ENCODE data around the gene SLC28A1.

The SLC28A1 gene

GRCh38 chr15:84973492-84974460, 89.3 kb downstream of the SLC28A1 start:
- H3K4me2 ChIP-seq (ENCODE audit: insufficient read depth, low read length) = no peak overlapping the region
- H3K4me3 ChIP-seq (ENCODE audit: low read depth in 1 of 2, low read length in 2 of 2) = no peak overlapping the region
- H3K36me3 ChIP-seq (ENCODE audit: insufficient read depth, low read length) = no peaks in the 10 kb centered on the region
- H3K27me3 ChIP-seq (ENCODE audit: insufficient read depth, low read length, poor library complexity) = no peaks in the 10 kb centered on the region
- H3K9ac ChIP-seq (ENCODE audit: low read depth, low read length) = no peak overlapping the region
- H3K9me3 ChIP-seq (ENCODE audit: insufficient read depth, low read length, severe bottlenecking) = no peaks in the 10 kb centered on the region
- H2AFZ ChIP-seq (ENCODE audit: low read depth, low read length) = no peak overlapping the region
- no peaks in the 10 kb centered on the region for H4K20me1 ChIP-seq (ENCODE audit: insufficient read depth, low read length)
- no peaks in the 10 kb centered on the region for H3K79me2 ChIP-seq (ENCODE audit: insufficient read depth, low read length)
- no peak for DNase-seq
- no peak overlapping the region for H3K27ac ChIP-seq (ENCODE audit: low read length)
- ATAC-seq (ENCODE audit: insufficient read depth, low read depth) = no peak
- TF ChIP-seq CTCF (IDR thresholded peaks at IDR 0.05; ENCODE audit: borderline replicate concordance, extremely low read depth, low read length, poor library complexity, severe bottlenecking) (no peak), EZH2 (IDR thresholded peaks at IDR 0.05; ENCODE audit: borderline replicate concordance, low read depth, low read length, severe bottlenecking) (no peak)
- no peaks in the 10 kb centered on the region for H3K4me1 ChIP-seq (ENCODE audit: insufficient read depth, low read length)

GRCh38 chr15:84975871-84976351, 91.4 kb downstream of the SLC28A1 start:
- no peak overlapping the region for H3K9ac ChIP-seq (ENCODE audit: low read depth, low read length)
- no peaks in the 10 kb centered on the region for H3K79me2 ChIP-seq (ENCODE audit: insufficient read depth, low read length)
- no peak overlapping the region for H3K27ac ChIP-seq (ENCODE audit: low read length)
- H3K27me3 ChIP-seq (ENCODE audit: insufficient read depth, low read length, poor library complexity) = no peaks in the 10 kb centered on the region
- peaks cover 13% of the 10 kb centered on the region for H3K4me1 ChIP-seq (ENCODE audit: insufficient read depth, low read length)
- TF ChIP-seq CTCF (IDR thresholded peaks at IDR 0.05; ENCODE audit: borderline replicate concordance, extremely low read depth, low read length, poor library complexity, severe bottlenecking) (no peak), EZH2 (IDR thresholded peaks at IDR 0.05; ENCODE audit: borderline replicate concordance, low read depth, low read length, severe bottlenecking) (no peak)
- DNase-seq = no peak
- no peaks in the 10 kb centered on the region for H3K36me3 ChIP-seq (ENCODE audit: insufficient read depth, low read length)
- H2AFZ ChIP-seq (ENCODE audit: low read depth, low read length) = no peak overlapping the region
- ATAC-seq (ENCODE audit: insufficient read depth, low read depth) = no peak
- no peaks in the 10 kb centered on the region for H4K20me1 ChIP-seq (ENCODE audit: insufficient read depth, low read length)
- no peak overlapping the region for H3K4me3 ChIP-seq (ENCODE audit: low read depth in 1 of 2, low read length in 2 of 2)
- no peak overlapping the region for H3K4me2 ChIP-seq (ENCODE audit: insufficient read depth, low read length)
- H3K9me3 ChIP-seq (ENCODE audit: insufficient read depth, low read length, severe bottlenecking) = no peaks in the 10 kb centered on the region

GRCh38 chr15:84976746-84977345, 92.4 kb downstream of the SLC28A1 start:
- Histone ChIP-seq H3K4me1 (ENCODE audit: insufficient read depth, low read length) (peaks cover 17% of the 10 kb centered on the region), H3K27ac (ENCODE audit: low read length) (no peak overlapping the region), H3K27me3 (ENCODE audit: insufficient read depth, low read length, poor library complexity) (no peaks in the 10 kb centered on the region), H3K4me2 (ENCODE audit: insufficient read depth, low read length) (no peak overlapping the region), H3K4me3 (ENCODE audit: low read depth in 1 of 2, low read length in 2 of 2) (no peak overlapping the region), H3K9ac (ENCODE audit: low read depth, low read length) (no peak overlapping the region), H3K79me2 (ENCODE audit: insufficient read depth, low read length) (no peaks in the 10 kb centered on the region), H2AFZ (ENCODE audit: low read depth, low read length) (no peak overlapping the region), H3K36me3 (ENCODE audit: insufficient read depth, low read length) (no peaks in the 10 kb centered on the region), H3K9me3 (ENCODE audit: insufficient read depth, low read length, severe bottlenecking) (no peaks in the 10 kb centered on the region), H4K20me1 (ENCODE audit: insufficient read depth, low read length) (no peaks in the 10 kb centered on the region)
- no peak for ATAC-seq (ENCODE audit: insufficient read depth, low read depth)
- no peak for DNase-seq
- TF ChIP-seq EZH2 (IDR thresholded peaks at IDR 0.05; ENCODE audit: borderline replicate concordance, low read depth, low read length, severe bottlenecking) (no peak), CTCF (IDR thresholded peaks at IDR 0.05; ENCODE audit: borderline replicate concordance, extremely low read depth, low read length, poor library complexity, severe bottlenecking) (no peak)

All from DND-41 (cell line).